H9 (cell line): ENCODE measurements around the gene ZNF821. TPM values are rescaled to one million over a fixed set of nuclear protein-coding genes. Genes with fewer than 3 reads are reported as not detected.

Experiments
- DNase-seq: peaks from one replicate; pipeline ENCODE4 v3.0.0-alpha.2; 2017
- H2AFZ ChIP-seq: one replicate; pipeline ENCODE4 v1.6.1; 2013; ENCODE audit warnings: mild to moderate bottlenecking, low read length, control low read depth, moderate library complexity
- H2AK5ac ChIP-seq: 2 replicates; pipeline ENCODE4 v1.6.1; 2013; ENCODE audit warnings: low read length, control low read depth, mixed read lengths; ENCODE audit not compliant: insufficient read length
- H2BK120ac ChIP-seq: one replicate; pipeline ENCODE4 v1.6.1; 2013; ENCODE audit warnings: low read depth, mild to moderate bottlenecking, low read length, control low read depth, inconsistent platforms; ENCODE audit not compliant: poor library complexity, severe bottlenecking
- H2BK12ac ChIP-seq: 2 replicates; pipeline ENCODE4 v1.6.1; 2013; ENCODE audit warnings: low read length, control low read depth, mixed read lengths, low read depth; ENCODE audit not compliant: insufficient read length
- H2BK15ac ChIP-seq: 2 replicates; pipeline ENCODE4 v1.6.1; 2013; ENCODE audit warnings: low read depth, low read length, control low read depth
- H2BK20ac ChIP-seq: one replicate; pipeline ENCODE4 v1.6.1; 2013; ENCODE audit warnings: low read depth, mild to moderate bottlenecking, low read length, control low read depth, inconsistent platforms; ENCODE audit not compliant: poor library complexity, severe bottlenecking
- H2BK5ac ChIP-seq: 2 replicates; pipeline ENCODE4 v1.6.1; 2013; ENCODE audit warnings: low read length, control low read depth, mixed read lengths; ENCODE audit not compliant: insufficient read length
- H3K14ac ChIP-seq: 2 replicates; pipeline ENCODE4 v1.6.1; 2013; ENCODE audit warnings: low read length, control low read depth; ENCODE audit not compliant: insufficient read depth
- H3K18ac ChIP-seq: 2 replicates; pipeline ENCODE4 v1.6.1; 2013; ENCODE audit warnings: low read depth, mild to moderate bottlenecking, mixed read lengths, low read length, control low read depth; ENCODE audit not compliant: insufficient read length
- H3K23ac ChIP-seq: 2 replicates; pipeline ENCODE4 v1.6.1; 2013; ENCODE audit warnings: low read length, control low read depth, mixed read lengths, low read depth; ENCODE audit not compliant: insufficient read length
- H3K23me2 ChIP-seq: 2 replicates; pipeline ENCODE4 v1.6.1; 2013; ENCODE audit warnings: low read depth, mild to moderate bottlenecking, mixed read lengths, low read length, control low read depth; ENCODE audit not compliant: insufficient read length, poor library complexity, severe bottlenecking
- H3K27ac ChIP-seq: 2 replicates; pipeline ENCODE4 v1.5.1; 2013; ENCODE audit warnings: low read length, control low read depth, mixed read lengths, low read depth; ENCODE audit not compliant: insufficient read length
- H3K27me3 ChIP-seq: 2 replicates; pipeline ENCODE4 v1.6.1; 2013; ENCODE audit warnings: low read length, control low read depth, inconsistent platforms; ENCODE audit not compliant: insufficient read depth
- H3K4ac ChIP-seq: 2 replicates; pipeline ENCODE4 v1.6.1; 2013; ENCODE audit warnings: low read depth, mild to moderate bottlenecking, control low read depth, inconsistent platforms, low read length, moderate library complexity
- H3K4me1 ChIP-seq: 2 replicates; pipeline ENCODE4 v1.6.1; 2013; ENCODE audit warnings: low read length, control low read depth, inconsistent platforms; ENCODE audit not compliant: insufficient read depth
- H3K4me2 ChIP-seq: 2 replicates; pipeline ENCODE4 v1.6.1; 2013; ENCODE audit warnings: low read length, control low read depth, mixed read lengths; ENCODE audit not compliant: insufficient read length, insufficient read depth
- H3K56ac ChIP-seq: 2 replicates; pipeline ENCODE4 v1.6.1; 2013; ENCODE audit warnings: low read depth, mild to moderate bottlenecking, mixed read lengths, low read length, control low read depth; ENCODE audit not compliant: insufficient read length
- H3K79me1 ChIP-seq: 2 replicates; pipeline ENCODE4 v1.6.1; 2013; ENCODE audit warnings: low read depth, mild to moderate bottlenecking, moderate library complexity, low read length, control low read depth, inconsistent platforms; ENCODE audit not compliant: insufficient read depth, poor library complexity, severe bottlenecking
- H3K79me2 ChIP-seq: 2 replicates; pipeline ENCODE4 v1.6.1; 2013; ENCODE audit warnings: low read length, control low read depth, inconsistent platforms; ENCODE audit not compliant: insufficient read depth
- H3K9ac ChIP-seq: 2 replicates; pipeline ENCODE4 v1.6.1; 2013; ENCODE audit warnings: low read length, control low read depth, mixed read lengths; ENCODE audit not compliant: insufficient read length; ENCODE audit errors: extremely low read depth
- H3K9me3 ChIP-seq: one replicate; pipeline ENCODE4 v1.6.1; 2013; ENCODE audit warnings: low read depth, low read length, inconsistent platforms; ENCODE audit not compliant: control insufficient read depth
- H3T11ph ChIP-seq: one replicate; pipeline ENCODE4 v1.6.1; 2013; ENCODE audit warnings: mild to moderate bottlenecking, low read length, control low read depth, inconsistent platforms
- H4K20me1 ChIP-seq: one replicate; pipeline ENCODE4 v1.6.1; 2013; ENCODE audit not compliant: control insufficient read depth, insufficient read length, insufficient read depth
- H4K5ac ChIP-seq: 2 replicates; pipeline ENCODE4 v1.6.1; 2013; ENCODE audit warnings: low read depth, mild to moderate bottlenecking, mixed read lengths, low read length, control low read depth; ENCODE audit not compliant: insufficient read length
- H4K8ac ChIP-seq: replicated peaks from 2 replicates; pipeline ENCODE4 v1.6.1; 2013; ENCODE audit warnings: low read length, control low read depth, mixed read lengths, low read depth; ENCODE audit not compliant: insufficient read length
- H4K91ac ChIP-seq: 2 replicates; pipeline ENCODE4 v1.6.1; 2013; ENCODE audit warnings: low read depth, mild to moderate bottlenecking, moderate library complexity, mixed read lengths, low read length, control low read depth; ENCODE audit not compliant: insufficient read length
- H3K27ac Mint-ChIP-seq, 3 experiments: 2 replicates in 2 of 3; 3 replicates in 1 of 3; pipeline ENCODE4 v1.8.0; 2020 to 2021; ENCODE audit warnings: mixed read lengths in 3 of 3, mild to moderate bottlenecking in 1 of 3, moderate library complexity in 1 of 3
- H3K27me3 Mint-ChIP-seq: 2 replicates; pipeline ENCODE4 v1.8.0; 2021; ENCODE audit warnings: low read depth, mild to moderate bottlenecking, moderate library complexity, mixed read lengths
- H3K36me3 Mint-ChIP-seq, 3 experiments: 2 replicates in 2 of 3; 3 replicates in 1 of 3; pipeline ENCODE4 v1.8.0; 2020 to 2021; ENCODE audit warnings: low read depth in 3 of 3, mixed read lengths in 3 of 3; ENCODE audit not compliant: insufficient read depth in 1 of 3
- H3K4me1 Mint-ChIP-seq, 2 experiments: 2 replicates each; pipeline ENCODE4 v1.8.0; 2020; ENCODE audit warnings: mixed read lengths in 2 of 2
- H3K4me3 Mint-ChIP-seq, 2 experiments: 2 replicates in 1 of 2; 3 replicates in 1 of 2; pipeline ENCODE4 v1.8.0; 2020 to 2021; ENCODE audit warnings: mild to moderate bottlenecking in 2 of 2, mixed read lengths in 2 of 2, moderate library complexity in 1 of 2
- H3K9me3 Mint-ChIP-seq, 2 experiments: 2 replicates in 1 of 2; 3 replicates in 1 of 2; pipeline ENCODE4 v1.8.0; 2020; ENCODE audit warnings: mild to moderate bottlenecking in 2 of 2, mixed read lengths in 2 of 2, moderate library complexity in 1 of 2
- CTCF ChIP-seq: fragments of 200-600 bp; sonication (generic); conservative IDR thresholded peaks from 3 replicates; pipeline ENCODE4 v1.8.0; 2021; ENCODE audit warnings: antibody characterized with exemption, mild to moderate bottlenecking
- WGBS: extraction: QIAGEN DNeasy Blood & Tissue Kit; methylation state at CpG from one replicate; pipeline ENCODE4 v1.1.7; 2013; ENCODE audit warnings: missing lambda C conversion rate, low lambda C conversion rate, mixed read lengths; ENCODE audit not compliant: insufficient read length; ENCODE audit errors: extremely low coverage; 5-methylcytosine and 5-hydroxymethylcytosine counted together
- total RNA-seq: library from RNA; stranded (reverse); gene quantifications from 2 replicates; pipeline ENCODE4 v1.2.1, GENCODE V29; 2021

The ZNF821 gene
- total RNA-seq, 1 experiment from 2014 or later = 12.5 TPM

GRCh38 chr16:71894229-71894920 is 10.4 kb upstream of the ZNF821 start:
- H3T11ph ChIP-seq = no peak overlapping the region
- H2AK5ac ChIP-seq = no peak overlapping the region
- H3K4ac ChIP-seq = no peak overlapping the region
- no peaks in the 10 kb centered on the region for H3K4me1 ChIP-seq
- peak overlapping the region; percentile 99 to 100 (median 99) for H3K27ac Mint-ChIP-seq
- H3K4me3 Mint-ChIP-seq = peak overlapping the region; percentile 97 to 98
- H3K36me3 Mint-ChIP-seq = peaks cover 6 to 8% (median 6%) of the 10 kb centered on the region in 3 experiments; a peak in 6 of 7 replicates
- no peak overlapping the region for H4K5ac ChIP-seq
- no peak overlapping the region for H2AFZ ChIP-seq
- no peak overlapping the region for H3K23ac ChIP-seq
- H3K9me3 ChIP-seq = no peaks in the 10 kb centered on the region
- peak overlapping the region; percentile 89 for H3K9ac ChIP-seq
- no peaks in the 10 kb centered on the region for H3K27me3 ChIP-seq
- no peak overlapping the region for H3K56ac ChIP-seq
- H4K20me1 ChIP-seq = no peaks in the 10 kb centered on the region
- no peak overlapping the region for H4K91ac ChIP-seq
- H3K79me1 ChIP-seq = no peaks in the 10 kb centered on the region
- H3K18ac ChIP-seq = peak overlapping the region; percentile 58
- no peak overlapping the region for H2BK120ac ChIP-seq
- peak; percentile 20; the same call in 1 of the 3 replicates for TF ChIP-seq CTCF
- H3K79me2 ChIP-seq = peaks cover 25% of the 10 kb centered on the region; the same call in 1 of the 2 replicates
- WGBS = no CpG with 5 or more reads among the region's 31 CpGs
- peak overlapping the region; percentile 88 for H3K14ac ChIP-seq
- H4K8ac ChIP-seq = no peak overlapping the region
- no peaks in the 10 kb centered on the region; the same call in 1 of the 2 replicates for H3K27me3 Mint-ChIP-seq
- H3K4me1 Mint-ChIP-seq = peaks cover 8 to 16% of the 10 kb centered on the region in 2 experiments
- H2BK15ac ChIP-seq = no peak overlapping the region
- peak overlapping the region; percentile 93 for H3K4me2 ChIP-seq
- DNase-seq = peak; percentile 86
- H3K27ac ChIP-seq = peak overlapping the region; percentile 59
- peaks cover 0 to 2% of the 10 kb centered on the region in 2 experiments; a peak in 1 of 5 replicates for H3K9me3 Mint-ChIP-seq
- no peak overlapping the region for H2BK12ac ChIP-seq
- H2BK5ac ChIP-seq = no peak overlapping the region
- peaks cover 7% of the 10 kb centered on the region for H3K23me2 ChIP-seq
- no peak overlapping the region for H2BK20ac ChIP-seq
